Measurements from ENCODE around the gene YWHAQ.

Gene YWHAQ

GRCh38 chr2:9547262-9547991 lies 83.4 kb downstream of the YWHAQ start:
- CTCF ChIA-PET: no interaction called here
- POLR2A ChIA-PET: interaction anchor here (0.6 kb wide), 1 partner anchor 84 kb away, joined by 3 read pairs; the partner anchor contains the start of gene YWHAQ
- no peak for DNase-seq (ENCODE audit: extremely low spot score)
- TF ChIP-seq CTCF (IDR thresholded peaks at IDR 0.05; ENCODE audit: control extremely low read depth, extremely low read depth, low read depth, missing control alignments): no peak

- POLR2A ChIA-PET: no interaction called here
- no peak for DNase-seq (ENCODE audit: extremely low spot score)
- no peak for TF ChIP-seq CTCF (IDR thresholded peaks at IDR 0.05; ENCODE audit: control extremely low read depth, extremely low read depth, low read depth, missing control alignments)
- CTCF ChIA-PET: interaction anchor here (1.2 to 2.6 kb wide), 3 partner anchors 8 to 10 kb away, joined by 4 to 10 read pairs (median 4); partner anchors contain the start of gene ADAM17
Observed at GRCh38 chr2:9545502-9545901, 85.3 kb downstream of the YWHAQ start.

DNA sequence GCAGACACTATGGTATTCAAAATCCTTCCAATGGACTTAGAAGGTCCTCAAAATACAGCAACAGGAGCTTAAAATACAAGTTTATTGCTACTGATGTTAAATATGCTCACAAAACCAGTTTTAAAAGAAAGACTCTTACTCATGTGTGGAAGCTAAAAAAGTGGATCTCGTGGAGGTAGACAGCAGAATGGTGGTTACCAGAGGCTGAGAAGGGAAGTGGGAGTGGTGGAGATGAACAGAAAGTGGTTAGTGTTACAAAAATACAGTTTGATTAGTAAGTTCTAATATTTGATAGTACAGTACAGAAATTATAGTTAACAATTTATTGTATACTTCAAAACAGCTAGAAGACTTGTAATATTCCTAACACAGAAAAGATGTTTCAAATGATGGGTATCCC lies 87.2 kb downstream of the YWHAQ start:
- TF ChIP-seq CTCF (IDR thresholded peaks at IDR 0.05; ENCODE audit: control extremely low read depth, extremely low read depth, low read depth, missing control alignments): no peak
- POLR2A ChIA-PET: no interaction called here
- no peak for DNase-seq (ENCODE audit: extremely low spot score)
- CTCF ChIA-PET: interaction anchor here (1.2 to 1.3 kb wide), 2 partner anchors 10 to 20 kb away, joined by 3 to 4 read pairs; no protein-coding TSS in a partner anchor

DNA sequence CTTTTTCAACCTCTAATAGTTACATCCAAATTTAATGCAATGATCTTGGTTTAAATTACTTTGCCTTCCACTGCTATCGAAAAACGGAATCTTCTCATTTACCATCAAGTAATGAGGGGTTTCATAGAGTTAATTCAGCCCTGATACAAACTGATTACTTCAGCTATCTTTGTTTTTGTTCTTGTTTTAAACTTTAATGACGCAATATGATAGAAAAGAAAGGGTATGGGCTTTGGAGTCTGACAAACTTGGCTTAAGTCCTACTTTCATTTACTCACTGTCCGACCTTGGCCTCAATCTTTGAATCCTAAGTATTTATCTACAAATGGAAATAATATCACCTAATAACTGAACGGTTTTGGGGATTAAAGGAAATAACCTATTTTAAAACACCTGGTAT lies 91.3 kb downstream of the YWHAQ start:
- CTCF ChIA-PET: interaction anchor here (1.3 to 3.5 kb wide), 3 partner anchors 10 to 196 kb away, joined by 3 to 16 read pairs (median 5); partner anchors contain the start of gene ADAM17
- POLR2A ChIA-PET: no interaction called here
- DNase-seq (ENCODE audit: extremely low spot score): no peak
- no peak for TF ChIP-seq CTCF (IDR thresholded peaks at IDR 0.05; ENCODE audit: control extremely low read depth, extremely low read depth, low read depth, missing control alignments)

GRCh38 chr2:9538000-9538507 lies 92.7 kb downstream of the YWHAQ start:
- POLR2A ChIA-PET: no interaction called here
- TF ChIP-seq CTCF (IDR thresholded peaks at IDR 0.05; ENCODE audit: control extremely low read depth, extremely low read depth, low read depth, missing control alignments): no peak
- CTCF ChIA-PET: interaction anchor here (1.4 to 3.5 kb wide), 2 partner anchors 12 to 17 kb away, joined by 5 to 16 read pairs; partner anchors contain the start of gene ADAM17
- peak; percentile 23 for DNase-seq (ENCODE audit: extremely low spot score)

DNA sequence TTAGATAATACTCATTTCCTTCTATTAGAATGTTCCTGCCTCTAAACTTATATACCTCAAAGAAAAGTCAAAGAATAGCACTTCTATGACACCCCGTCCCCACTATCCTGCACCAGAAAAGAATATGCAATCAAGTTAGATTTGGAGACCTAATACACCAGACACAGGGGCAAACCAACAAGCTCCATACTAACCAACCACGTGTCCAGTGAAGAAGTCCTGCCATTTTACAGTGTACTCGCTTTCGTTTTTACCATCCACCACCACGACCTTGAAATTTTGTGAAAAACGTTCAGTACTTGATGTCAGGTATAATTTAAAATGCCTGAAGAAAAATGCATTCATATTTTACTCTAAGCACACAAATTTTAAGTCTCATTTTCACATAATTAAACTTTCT lies 94.3 kb downstream of the YWHAQ start:
- TF ChIP-seq CTCF (IDR thresholded peaks at IDR 0.05; ENCODE audit: control extremely low read depth, extremely low read depth, low read depth, missing control alignments): no peak
- CTCF ChIA-PET: interaction anchor here (1.1 to 1.3 kb wide), 3 partner anchors 9 to 18 kb away, joined by 3 to 4 read pairs (median 4); no protein-coding TSS in a partner anchor
- no peak for DNase-seq (ENCODE audit: extremely low spot score)
- POLR2A ChIA-PET: interaction anchor here (0.7 to 1.4 kb wide), 3 partner anchors 14 to 19 kb away, joined by 3 to 8 read pairs (median 3); partner anchors contain the start of gene ADAM17

Data from GM10248 (cell line).